Ectodermal cell (in vitro differentiated cells): Measurements from ENCODE around the gene IMPACT. TPM values are rescaled to one million over a fixed set of nuclear protein-coding genes. Genes with fewer than 3 reads are reported as not detected.
A peak's percentile ranks its signal among the peaks of the same experiment; 100 is the strongest.

Experiments
- H3K27ac ChIP-seq: 2 replicates; pipeline ENCODE4 v1.7.0; 2013; ENCODE audit warnings: mild to moderate bottlenecking, low read depth, low read length; ENCODE audit not compliant: insufficient read depth, poor library complexity, severe bottlenecking
- H3K27me3 ChIP-seq: 2 replicates; pipeline ENCODE4 v1.7.0; 2013; ENCODE audit warnings: mild to moderate bottlenecking, low read length; ENCODE audit not compliant: insufficient read depth, control insufficient read depth, poor library complexity, severe bottlenecking
- H3K36me3 ChIP-seq: one replicate; pipeline ENCODE4 v1.7.0; 2013; ENCODE audit warnings: low read length; ENCODE audit not compliant: control insufficient read depth, insufficient read depth
- H3K4me1 ChIP-seq: one replicate; pipeline ENCODE4 v1.7.0; 2013; ENCODE audit warnings: low read length; ENCODE audit not compliant: control insufficient read depth, insufficient read depth
- H3K4me3 ChIP-seq: 2 replicates; pipeline ENCODE4 v1.7.0; 2013; ENCODE audit warnings: low read depth, low read length, control low read depth; ENCODE audit not compliant: insufficient read depth
- H3K9me3 ChIP-seq: 2 replicates; pipeline ENCODE4 v1.7.0; 2013; ENCODE audit warnings: mild to moderate bottlenecking, low read length, moderate library complexity; ENCODE audit not compliant: control insufficient read depth
- WGBS, 2 experiments: methylation state at CpG; one replicate each; pipeline ENCODE4 v1.1.7; 2013; ENCODE audit warnings: missing lambda C conversion rate in 2 of 2; 5-methylcytosine and 5-hydroxymethylcytosine counted together
- polyA plus RNA-seq, 4 experiments: library from polyadenylated mRNA; stranded (reverse); fragments of 50-300 nt; gene quantifications; one replicate each; pipeline ENCODE4 v1.2.3, GENCODE V29; 2013

Gene IMPACT
- polyA plus RNA-seq (2013, experiment 1 of 4) = 40.9 TPM
- polyA plus RNA-seq (2013, experiment 2 of 4) = 46.1 TPM
- polyA plus RNA-seq (2013, experiment 3 of 4) = 34.1 TPM
- polyA plus RNA-seq (2013, experiment 4 of 4) = 32.5 TPM

- Histone ChIP-seq H3K27me3 (no peaks in the 10 kb centered on the region), H3K27ac (peak within 1 kb of the TSS; percentile 29), H3K4me1 (peaks cover 10% of the 10 kb centered on the region), H3K36me3 (peaks cover 4% of the 10 kb centered on the region), H3K9me3 (no peaks in the 10 kb centered on the region), H3K4me3 (peak within 1 kb of the TSS; percentile 72)
- 0 to 1% methylated on average over 82 of the region's 82 CpGs for WGBS, 2 experiments
Measured at GRCh38 chr18:24426398-24427294, at the start of gene IMPACT. Gene IMPACT (plus strand): TSS chr18:24426670. CDS start chr18:24426757, 87 bp downstream.

GRCh38 chr18:24378598-24378997 is 47.9 kb upstream of the IMPACT start:
- WGBS, 2 experiments = 0 to 7% methylated on average over 1 of the region's 1 CpG
- peaks cover 15% of the 10 kb centered on the region for H3K36me3 ChIP-seq
- no peaks in the 10 kb centered on the region for H3K27me3 ChIP-seq
- H3K4me1 ChIP-seq = peaks cover 8% of the 10 kb centered on the region
- H3K4me3 ChIP-seq = no peak overlapping the region
- no peaks in the 10 kb centered on the region for H3K9me3 ChIP-seq
- peak overlapping the region; percentile 40 for H3K27ac ChIP-seq

GRCh38 chr18:24380163-24380747 is 46.2 kb upstream of the IMPACT start:
- H3K4me1 ChIP-seq = peaks cover 8% of the 10 kb centered on the region
- H3K36me3 ChIP-seq = peaks cover 7% of the 10 kb centered on the region
- no peak overlapping the region for H3K27ac ChIP-seq
- no peaks in the 10 kb centered on the region for H3K27me3 ChIP-seq
- H3K9me3 ChIP-seq = no peaks in the 10 kb centered on the region
- H3K4me3 ChIP-seq = no peak overlapping the region
- WGBS, 2 experiments = 82 to 85% methylated on average over 6 of the region's 6 CpGs

GRCh38 chr18:24381126-24381525 is 45.3 kb upstream of the IMPACT start:
- Histone ChIP-seq H3K4me3 (no peak overlapping the region), H3K4me1 (peaks cover 8% of the 10 kb centered on the region), H3K27ac (no peak overlapping the region), H3K36me3 (peaks cover 4% of the 10 kb centered on the region), H3K27me3 (no peaks in the 10 kb centered on the region), H3K9me3 (no peaks in the 10 kb centered on the region)
- WGBS, 2 experiments = 94 to 100% methylated on average over 1 of the region's 1 CpG

GRCh38 chr18:24386681-24387080 is 39.8 kb upstream of the IMPACT start:
- Histone ChIP-seq H3K4me3 (no peak overlapping the region), H3K4me1 (no peaks in the 10 kb centered on the region), H3K27ac (no peak overlapping the region), H3K9me3 (no peaks in the 10 kb centered on the region), H3K36me3 (no peaks in the 10 kb centered on the region), H3K27me3 (no peaks in the 10 kb centered on the region)
- 93% methylated on average over 5 of the region's 6 CpGs for WGBS, 2 experiments

- Histone ChIP-seq H3K4me1 (no peaks in the 10 kb centered on the region), H3K4me3 (no peak overlapping the region), H3K36me3 (no peaks in the 10 kb centered on the region), H3K9me3 (no peaks in the 10 kb centered on the region), H3K27me3 (no peaks in the 10 kb centered on the region), H3K27ac (no peak overlapping the region)
- 88 to 94% methylated on average over 3 of the region's 3 CpGs for WGBS, 2 experiments
Measured at GRCh38 chr18:24388957-24389356, 37.5 kb upstream of the IMPACT start.

GRCh38 chr18:24395049-24395795 is 31.2 kb upstream of the IMPACT start:
- Histone ChIP-seq H3K27me3 (no peaks in the 10 kb centered on the region), H3K27ac (no peak overlapping the region), H3K36me3 (no peaks in the 10 kb centered on the region), H3K4me1 (peaks cover 9% of the 10 kb centered on the region), H3K9me3 (no peaks in the 10 kb centered on the region), H3K4me3 (no peak overlapping the region)
- WGBS, 2 experiments = 86 to 92% methylated on average over 9 to 11 of the region's 11 CpGs

GRCh38 chr18:24396082-24396633 is 30.3 kb upstream of the IMPACT start:
- peak overlapping the region; percentile 81 for H3K4me3 ChIP-seq
- no peaks in the 10 kb centered on the region for H3K27me3 ChIP-seq
- 82 to 84% methylated on average over 7 to 8 of the region's 8 CpGs for WGBS, 2 experiments
- no peaks in the 10 kb centered on the region for H3K9me3 ChIP-seq
- peaks cover 15% of the 10 kb centered on the region for H3K4me1 ChIP-seq
- H3K27ac ChIP-seq = peak overlapping the region; percentile 94
- no peaks in the 10 kb centered on the region for H3K36me3 ChIP-seq

- H3K9me3 ChIP-seq = no peaks in the 10 kb centered on the region
- WGBS, 2 experiments = 0% methylated on average over 50 of the region's 50 CpGs
Measured at GRCh38 chr18:24397131-24397693, 29.3 kb upstream of the IMPACT start.

More at GRCh38 chr18:24397131-24397693, 29.3 kb upstream of the IMPACT start:
- H3K27me3 ChIP-seq = no peaks in the 10 kb centered on the region
- H3K27ac ChIP-seq = peak overlapping the region; percentile 94
- no peaks in the 10 kb centered on the region for H3K36me3 ChIP-seq
- peaks cover 15% of the 10 kb centered on the region for H3K4me1 ChIP-seq
- H3K4me3 ChIP-seq = peak overlapping the region; percentile 81
